ENCODE data around the gene SLC22A14.
"Not testable (repeated sequence)": the region's sequence is repeated elsewhere in the genome, so short reads cannot be mapped to it uniquely, and the experiment has no call there.

SLC22A14 gene

GRCh38 chr3:38281895-38282686, at the start of gene SLC22A14:
TSS of gene SLC22A14 (plus strand) at chr3:38282294. CDS start at chr3:38306027, 23,733 bp downstream.
- no peak for DNase-seq

GRCh38 chr3:38232701-38233100, 49.4 kb upstream of the SLC22A14 start:
- DNase-seq = no peak

GRCh38 chr3:38235466-38235865, 46.6 kb upstream of the SLC22A14 start:
- no peak for DNase-seq

- DNase-seq = no peak
Measured at GRCh38 chr3:38238416-38239008, 43.6 kb upstream of the SLC22A14 start.

GRCh38 chr3:38242812-38243211, 39.3 kb upstream of the SLC22A14 start:
- not testable (repeated sequence) for DNase-seq

- no peak for DNase-seq
Measured at GRCh38 chr3:38245930-38246329, 36.2 kb upstream of the SLC22A14 start.

GRCh38 chr3:38247366-38248035, 34.6 kb upstream of the SLC22A14 start:
- no peak for DNase-seq

- DNase-seq = no peak
Measured at GRCh38 chr3:38250198-38250597, 31.9 kb upstream of the SLC22A14 start.

- no peak for DNase-seq
Measured at GRCh38 chr3:38251197-38251596, 30.9 kb upstream of the SLC22A14 start.

- DNase-seq = no peak
Measured at GRCh38 chr3:38253704-38254103, 28.4 kb upstream of the SLC22A14 start.

- DNase-seq = no peak
Measured at GRCh38 chr3:38254872-38255271, 27.2 kb upstream of the SLC22A14 start.

- no peak for DNase-seq
Measured at GRCh38 chr3:38255627-38256026, 26.5 kb upstream of the SLC22A14 start.

GRCh38 chr3:38257583-38257982, 24.5 kb upstream of the SLC22A14 start:
- DNase-seq = no peak

GRCh38 chr3:38260474-38260873, 21.6 kb upstream of the SLC22A14 start:
- DNase-seq = peak; percentile 14

GRCh38 chr3:38264353-38264771, 17.7 kb upstream of the SLC22A14 start:
- DNase-seq = no peak

GRCh38 chr3:38264779-38265178, 17.3 kb upstream of the SLC22A14 start:
- DNase-seq = no peak

GRCh38 chr3:38265604-38266307, 16.3 kb upstream of the SLC22A14 start, which contains the start of gene SLC22A13:
TSS of gene SLC22A13 (plus strand) at chr3:38265812. CDS start at chr3:38265861, 49 bp downstream.
- DNase-seq = no peak

- no peak for DNase-seq
Measured at GRCh38 chr3:38266810-38267209, 15.3 kb upstream of the SLC22A14 start.

- DNase-seq = no peak
Measured at GRCh38 chr3:38267662-38268061, 14.4 kb upstream of the SLC22A14 start.

- no peak for DNase-seq
Measured at GRCh38 chr3:38268087-38268486, 14.0 kb upstream of the SLC22A14 start.

GRCh38 chr3:38268522-38268921, 13.6 kb upstream of the SLC22A14 start:
- DNase-seq = no peak

- no peak for DNase-seq
Measured at GRCh38 chr3:38270606-38271005, 11.5 kb upstream of the SLC22A14 start.

- DNase-seq = no peak
Measured at GRCh38 chr3:38271553-38271952, 10.5 kb upstream of the SLC22A14 start.

Measured in NCI-H2171 treated with DMSO at 0.1 percent for 48 hours (cell line).